K562 (cell line): ENCODE results near the gene HIP1R. TPM values are rescaled to one million over a fixed set of nuclear protein-coding genes. Genes with fewer than 3 reads are reported as not detected.

Experiments used
- ADNP ChIP-seq: fragments of 200-800 bp; sonication (Bioruptor generic); IDR thresholded peaks from 2 replicates; pipeline ENCODE4 v1.6.1; 2016; ENCODE audit warnings: missing genetic modification characterization, missing compliant biosample characterization
- ATF7 ChIP-seq: fragments of 450-650 bp; IDR thresholded peaks from 2 replicates; pipeline ENCODE4 v1.7.1; 2014; ENCODE audit warnings: mild to moderate bottlenecking, moderate library complexity
- BRD9 ChIP-seq: fragments of 450-650 bp; IDR thresholded peaks from 2 replicates; pipeline ENCODE4 v1.6.1; 2018; ENCODE audit warnings: low read depth; ENCODE audit not compliant: partially characterized antibody
- CXXC5 ChIP-seq: fragments of 250-450 bp; sonication (Bioruptor Pico); IDR thresholded peaks from 2 replicates; pipeline ENCODE4 v1.8.0; 2022; ENCODE audit warnings: inconsistent platforms, mild to moderate bottlenecking, moderate library complexity
- GATAD2A ChIP-seq: fragments of 450-650 bp; IDR thresholded peaks from 2 replicates; pipeline ENCODE4 v1.6.1; 2017
- HMGN3 ChIP-seq: IDR thresholded peaks from 2 replicates; pipeline ENCODE4 v1.6.1; 2011; ENCODE audit warnings: borderline replicate concordance, low read depth, mild to moderate bottlenecking, mixed read lengths, low read length; ENCODE audit not compliant: insufficient read length; ENCODE audit errors: extremely low read depth
- JUNB ChIP-seq: fragments of 450-650 bp; formaldehyde crosslinking; conservative IDR thresholded peaks from 2 replicates; pipeline ENCODE4 v1.4.0; 2020; ENCODE audit warnings: mild to moderate bottlenecking
- PRMT5 ChIP-seq: sonication (generic); formaldehyde crosslinking; IDR thresholded peaks from 2 replicates; pipeline ENCODE4 v1.5.0; 2020; ENCODE audit warnings: missing genetic modification reagents
- RB1 ChIP-seq: fragments of 450-650 bp; IDR thresholded peaks from 2 replicates; pipeline ENCODE4 v1.6.1; 2017; ENCODE audit warnings: low read depth, mild to moderate bottlenecking
- SP1 ChIP-seq: sonication (generic); formaldehyde crosslinking; IDR thresholded peaks from 2 replicates; pipeline ENCODE4 v1.8.1; 2022; ENCODE audit warnings: mild to moderate bottlenecking, missing genetic modification reagents
- SREBF1 ChIP-seq: fragments of 150-350 bp; IDR thresholded peaks from 2 replicates; pipeline ENCODE4 v1.6.1; 2014; ENCODE audit warnings: antibody characterized with exemption, low read depth, low read length, borderline replicate concordance
- STAG1 ChIP-seq: sonication (generic); formaldehyde crosslinking; IDR thresholded peaks from 2 replicates; pipeline ENCODE4 v1.5.0; 2020; ENCODE audit warnings: missing genetic modification reagents, borderline replicate concordance
- TAF1 ChIP-seq: IDR thresholded peaks from 2 replicates; pipeline ENCODE4 v1.6.1; 2011; ENCODE audit warnings: mild to moderate bottlenecking, low read length, moderate library complexity; ENCODE audit not compliant: insufficient read depth, control insufficient read depth, severe bottlenecking; ENCODE audit errors: extremely low read depth
- TRIM28 ChIP-seq: fragments of 450-650 bp; IDR thresholded peaks from 2 replicates; pipeline ENCODE4 v1.6.1; 2017
- USF1 ChIP-seq: sonication (generic); formaldehyde crosslinking; IDR thresholded peaks from 2 replicates; pipeline ENCODE4 v1.9.0; 2022; ENCODE audit warnings: mild to moderate bottlenecking, missing genetic modification reagents
- ZBTB17 ChIP-seq: fragments of 450-650 bp; formaldehyde crosslinking; IDR thresholded peaks from 2 replicates; pipeline ENCODE4 v1.4.0; 2020; ENCODE audit warnings: mild to moderate bottlenecking
- ZNF12 ChIP-seq: sonication (generic); formaldehyde crosslinking; IDR thresholded peaks from 2 replicates; pipeline ENCODE4 v1.4.0; 2020; ENCODE audit warnings: mild to moderate bottlenecking, missing genetic modification reagents
- ZNF134 ChIP-seq: fragments of 250-450 bp; sonication (Bioruptor Pico); conservative IDR thresholded peaks from 2 replicates; pipeline ENCODE4 v1.4.0; 2020
- ZNF212 ChIP-seq: fragments of 450-650 bp; formaldehyde crosslinking; IDR thresholded peaks from 2 replicates; pipeline ENCODE4 v1.4.0; 2020; ENCODE audit warnings: mild to moderate bottlenecking
- ZNF41 ChIP-seq: fragments of 250-450 bp; sonication (Bioruptor Pico); conservative IDR thresholded peaks from 2 replicates; pipeline ENCODE4 v1.4.0; 2020; ENCODE audit warnings: mild to moderate bottlenecking
- ZZZ3 ChIP-seq: fragments of 450-650 bp; IDR thresholded peaks from 2 replicates; pipeline ENCODE4 v1.6.1; 2016; ENCODE audit warnings: antibody characterized with exemption, mild to moderate bottlenecking, moderate library complexity
- polyA plus RNA-seq, 8 experiments: library from polyadenylated mRNA; depleted of rRNA in 4 of 8; stranded (reverse) in 5 of 8; unstranded in 3 of 8; fragments of >200 nt; fragmentation: Nextera tagmentation in 2 of 8; fragmentation: Illumina TruSeq in 1 of 8; extraction: Ambion mirVana in 2 of 8; extraction: Trizol in 1 of 8; gene quantifications; 2 replicates each; pipeline versions ENCODE4 v1.2.1 to v1.2.3, GENCODE V29; 2011 to 2014; ENCODE audit warnings: inconsistent platforms in 1 of 8, missing spikeins in 1 of 8
- total RNA-seq, 7 experiments: library from RNA; depleted of rRNA in 6 of 7; stranded (reverse); fragments of >200 nt in 6 of 7; fragmentation: Illumina TruSeq in 2 of 7; extraction: Trizol in 2 of 7; gene quantifications; 2 replicates each; pipeline versions ENCODE4 v1.2.1 to v1.2.3, GENCODE V29; 2011 to 2021; ENCODE audit warnings: low replicate concordance in 1 of 7
- TF ChIP-seq, protein P1 (sequence below): sonication (generic); formaldehyde crosslinking; IDR thresholded peaks from 2 replicates; pipeline ENCODE4 v1.8.0; 2023; ENCODE audit warnings: mild to moderate bottlenecking, missing genetic modification reagents
- TF ChIP-seq, protein P2 (sequence below), 3 experiments: IDR thresholded peaks in 2 of 3; conservative IDR thresholded peaks in 1 of 3; 2 replicates each; pipeline ENCODE4 v1.5.1; 2011 to 2012; ENCODE audit warnings: low read length in 3 of 3, mild to moderate bottlenecking in 3 of 3, control low read depth in 2 of 3, improper control_type of control experiment in 1 of 3, inconsistent platforms in 1 of 3, low read depth in 1 of 3, mixed read lengths in 1 of 3, moderate library complexity in 1 of 3; ENCODE audit not compliant: insufficient read depth in 2 of 3
- TF ChIP-seq, protein P3 (sequence below): fragments of 450-650 bp; conservative IDR thresholded peaks from 2 replicates; pipeline ENCODE4 v1.6.1; 2016; ENCODE audit warnings: missing genetic modification characterization, low read depth, mild to moderate bottlenecking, missing compliant biosample characterization, moderate library complexity

Gene HIP1R
- total and polyA plus RNA-seq, 9 of the 15 experiments (the other 6 are each of a cell fraction or from before 2014, with no cell fraction given): 0.15 to 31.0 (median 14.2) TPM

- no peak for TF ChIP-seq ADNP (tag)
- TF ChIP-seq ATF7: no peak
- TF ChIP-seq SP1 (CRISPR knock-in tag): no peak
- TF ChIP-seq GATAD2A: no peak
- no peak for TF ChIP-seq ZNF134 (CRISPR knock-in tag)
- peak; percentile 11; the same call in 1 of the 2 replicates for TF ChIP-seq CXXC5 (CRISPR knock-in tag)
- no peak for TF ChIP-seq ZNF12
- no peak for TF ChIP-seq ZBTB17 (CRISPR knock-in tag)
- TF ChIP-seq, protein P1, sequence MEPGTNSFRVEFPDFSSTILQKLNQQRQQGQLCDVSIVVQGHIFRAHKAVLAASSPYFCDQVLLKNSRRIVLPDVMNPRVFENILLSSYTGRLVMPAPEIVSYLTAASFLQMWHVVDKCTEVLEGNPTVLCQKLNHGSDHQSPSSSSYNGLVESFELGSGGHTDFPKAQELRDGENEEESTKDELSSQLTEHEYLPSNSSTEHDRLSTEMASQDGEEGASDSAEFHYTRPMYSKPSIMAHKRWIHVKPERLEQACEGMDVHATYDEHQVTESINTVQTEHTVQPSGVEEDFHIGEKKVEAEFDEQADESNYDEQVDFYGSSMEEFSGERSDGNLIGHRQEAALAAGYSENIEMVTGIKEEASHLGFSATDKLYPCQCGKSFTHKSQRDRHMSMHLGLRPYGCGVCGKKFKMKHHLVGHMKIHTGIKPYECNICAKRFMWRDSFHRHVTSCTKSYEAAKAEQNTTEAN (CRISPR knock-in tag): no peak
- TF ChIP-seq ZNF41: no peak
- TF ChIP-seq HMGN3: no peak
- TF ChIP-seq BRD9: no peak
- TF ChIP-seq, protein P2, sequence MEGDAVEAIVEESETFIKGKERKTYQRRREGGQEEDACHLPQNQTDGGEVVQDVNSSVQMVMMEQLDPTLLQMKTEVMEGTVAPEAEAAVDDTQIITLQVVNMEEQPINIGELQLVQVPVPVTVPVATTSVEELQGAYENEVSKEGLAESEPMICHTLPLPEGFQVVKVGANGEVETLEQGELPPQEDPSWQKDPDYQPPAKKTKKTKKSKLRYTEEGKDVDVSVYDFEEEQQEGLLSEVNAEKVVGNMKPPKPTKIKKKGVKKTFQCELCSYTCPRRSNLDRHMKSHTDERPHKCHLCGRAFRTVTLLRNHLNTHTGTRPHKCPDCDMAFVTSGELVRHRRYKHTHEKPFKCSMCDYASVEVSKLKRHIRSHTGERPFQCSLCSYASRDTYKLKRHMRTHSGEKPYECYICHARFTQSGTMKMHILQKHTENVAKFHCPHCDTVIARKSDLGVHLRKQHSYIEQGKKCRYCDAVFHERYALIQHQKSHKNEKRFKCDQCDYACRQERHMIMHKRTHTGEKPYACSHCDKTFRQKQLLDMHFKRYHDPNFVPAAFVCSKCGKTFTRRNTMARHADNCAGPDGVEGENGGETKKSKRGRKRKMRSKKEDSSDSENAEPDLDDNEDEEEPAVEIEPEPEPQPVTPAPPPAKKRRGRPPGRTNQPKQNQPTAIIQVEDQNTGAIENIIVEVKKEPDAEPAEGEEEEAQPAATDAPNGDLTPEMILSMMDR (IDR thresholded peaks at IDR 0.05 in 2 of 3, conservative IDR thresholded peaks at IDR 0.05 in 1 of 3; ENCODE audit: insufficient read depth in 2 of 3, low read depth in 1 of 3, low read length in 3 of 3): no peak
- TF ChIP-seq JUNB (CRISPR knock-in tag): no peak
- TF ChIP-seq USF1 (CRISPR knock-in tag): no peak
- TF ChIP-seq STAG1 (CRISPR knock-in tag): no peak
- TF ChIP-seq ZNF212: no peak
- no peak for TF ChIP-seq PRMT5
- TF ChIP-seq TRIM28: no peak
- TF ChIP-seq, protein P3, sequence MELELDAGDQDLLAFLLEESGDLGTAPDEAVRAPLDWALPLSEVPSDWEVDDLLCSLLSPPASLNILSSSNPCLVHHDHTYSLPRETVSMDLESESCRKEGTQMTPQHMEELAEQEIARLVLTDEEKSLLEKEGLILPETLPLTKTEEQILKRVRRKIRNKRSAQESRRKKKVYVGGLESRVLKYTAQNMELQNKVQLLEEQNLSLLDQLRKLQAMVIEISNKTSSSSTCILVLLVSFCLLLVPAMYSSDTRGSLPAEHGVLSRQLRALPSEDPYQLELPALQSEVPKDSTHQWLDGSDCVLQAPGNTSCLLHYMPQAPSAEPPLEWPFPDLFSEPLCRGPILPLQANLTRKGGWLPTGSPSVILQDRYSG (tag): no peak
- no peak for TF ChIP-seq ZZZ3
- no peak for TF ChIP-seq SREBF1
- TF ChIP-seq RB1: peak; percentile 40; the same call in 1 of the 2 replicates
- peak; percentile 21 for TF ChIP-seq TAF1
Observed at GRCh38 chr12:122834921-122835749, at the start of gene HIP1R (continued).
